ENCODE data around the gene TWF2.

TWF2 gene

GRCh38 chr3:52257911-52258310 is 19.0 kb upstream of the TWF2 start:
- DNase-seq (ENCODE audit: extremely low read depth, low read depth): no peak
- no peak overlapping the region for H3K4me3 ChIP-seq (replicated peaks; ENCODE audit: low read depth, low read length)
- TF ChIP-seq CTCF (IDR thresholded peaks at IDR 0.05; ENCODE audit: low read depth, low read length, missing control alignments): no peak

GRCh38 chr3:52256622-52257021 is 17.7 kb upstream of the TWF2 start:
- no peak overlapping the region for H3K4me3 ChIP-seq (replicated peaks; ENCODE audit: low read depth, low read length)
- DNase-seq (ENCODE audit: extremely low read depth, low read depth): no peak
- TF ChIP-seq CTCF (IDR thresholded peaks at IDR 0.05; ENCODE audit: low read depth, low read length, missing control alignments): no peak

- no peak for DNase-seq (ENCODE audit: extremely low read depth, low read depth)
- H3K4me3 ChIP-seq (replicated peaks; ENCODE audit: low read depth, low read length): no peak overlapping the region
- no peak for TF ChIP-seq CTCF (IDR thresholded peaks at IDR 0.05; ENCODE audit: low read depth, low read length, missing control alignments)
These were observed 17.2 kb upstream of the TWF2 start for GRCh38 chr3:52256159-52256558.

- no peak for TF ChIP-seq CTCF (IDR thresholded peaks at IDR 0.05; ENCODE audit: low read depth, low read length, missing control alignments)
- no peak overlapping the region for H3K4me3 ChIP-seq (replicated peaks; ENCODE audit: low read depth, low read length)
- no peak for DNase-seq (ENCODE audit: extremely low read depth, low read depth)
These were observed 15.7 kb upstream of the TWF2 start for GRCh38 chr3:52254608-52255007.

GRCh38 chr3:52253314-52254304 is 14.7 kb upstream of the TWF2 start:
- H3K4me3 ChIP-seq (replicated peaks; ENCODE audit: low read depth, low read length): no peak overlapping the region
- TF ChIP-seq CTCF (IDR thresholded peaks at IDR 0.05; ENCODE audit: low read depth, low read length, missing control alignments): no peak
- no peak for DNase-seq (ENCODE audit: extremely low read depth, low read depth)

GRCh38 chr3:52250122-52250521 is 11.2 kb upstream of the TWF2 start:
- H3K4me3 ChIP-seq (replicated peaks; ENCODE audit: low read depth, low read length): no peak overlapping the region
- TF ChIP-seq CTCF (IDR thresholded peaks at IDR 0.05; ENCODE audit: low read depth, low read length, missing control alignments): no peak
- DNase-seq (ENCODE audit: extremely low read depth, low read depth): no peak

Measured in HFF-Myc (cell line).